GM19324 (cell line): ENCODE measurements around the gene RAB14.
A peak's percentile ranks its signal among the peaks of the same experiment; 100 is the strongest.
"Not testable (repeated sequence)": the region's sequence is repeated elsewhere in the genome, so short reads cannot be mapped to it uniquely, and the experiment has no call there.

Experiments
- ATAC-seq: cut with Tn5 transposase; IDR thresholded peaks from one replicate; pipeline ENCODE4 v1.9.1; 2021; ENCODE audit warnings: mild to moderate bottlenecking, moderate library complexity; ENCODE audit not compliant: unreplicated experiment, low FRiP score

Gene RAB14

DNA sequence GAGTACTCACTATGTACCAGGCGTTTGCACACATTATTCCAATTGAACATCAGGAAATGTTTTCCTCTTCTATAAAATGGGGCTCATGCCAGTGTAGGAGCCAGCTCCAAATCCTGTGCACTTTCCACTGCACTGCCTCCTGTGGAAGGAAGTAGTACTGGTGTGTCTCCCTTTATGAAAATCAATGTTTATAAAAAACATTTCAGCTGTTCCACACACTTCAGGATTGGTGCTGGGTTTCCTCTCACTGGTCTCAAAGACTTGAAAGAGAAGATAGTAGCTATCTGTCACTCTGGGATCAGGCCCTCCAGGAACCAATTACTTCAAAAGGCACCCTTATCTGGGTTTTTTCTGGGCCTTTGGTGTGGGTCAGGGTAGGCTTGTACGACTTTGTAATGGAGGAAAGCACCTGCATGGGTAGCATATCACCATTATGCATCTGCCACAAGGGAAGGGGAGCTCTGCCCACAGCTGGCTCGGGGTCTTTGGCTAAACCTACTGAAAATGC, 32.5 kb downstream of the RAB14 start:
- no peak for ATAC-seq

DNA sequence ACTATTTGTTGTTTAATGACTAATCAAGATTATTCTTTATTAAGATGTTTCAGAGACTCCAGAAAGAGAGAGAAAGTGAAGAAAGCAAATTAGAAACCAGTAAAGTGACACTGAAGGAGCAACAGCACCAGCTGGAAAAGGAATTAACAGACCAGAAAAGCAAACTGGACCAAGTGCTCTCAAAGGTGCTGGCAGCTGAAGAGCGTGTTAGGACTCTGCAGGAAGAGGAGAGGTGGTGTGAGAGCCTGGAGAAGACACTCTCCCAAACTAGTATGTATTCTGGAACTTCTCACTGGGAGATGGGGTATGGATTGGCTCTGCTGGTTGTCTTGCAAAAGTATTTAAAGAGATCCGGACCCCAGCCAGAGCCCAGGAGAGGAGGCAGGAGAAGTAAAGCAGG, 33.6 kb downstream of the RAB14 start:
- no peak for ATAC-seq

DNA sequence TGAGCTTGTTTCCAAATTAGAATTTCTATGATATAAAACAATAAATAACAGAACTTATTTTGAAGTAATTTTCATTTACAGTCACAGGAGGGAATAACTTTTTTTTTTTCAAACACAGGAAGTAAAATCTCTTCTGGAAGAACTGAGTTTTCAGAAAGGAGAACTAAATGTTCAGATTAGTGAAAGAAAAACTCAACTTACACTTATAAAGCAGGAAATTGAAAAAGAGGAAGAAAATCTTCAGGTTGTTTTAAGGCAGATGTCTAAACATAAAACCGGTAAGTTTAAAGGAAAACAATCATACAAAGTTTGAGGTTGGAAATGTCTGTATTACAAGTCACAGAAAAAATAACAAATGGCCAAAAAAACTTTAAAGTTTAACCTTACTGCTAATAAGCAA, 41.6 kb downstream of the RAB14 start:
- ATAC-seq, result no peak

- no peak for ATAC-seq
Observed at GRCh38 chr9:121157939-121158338, 43.7 kb downstream of the RAB14 start.

DNA sequence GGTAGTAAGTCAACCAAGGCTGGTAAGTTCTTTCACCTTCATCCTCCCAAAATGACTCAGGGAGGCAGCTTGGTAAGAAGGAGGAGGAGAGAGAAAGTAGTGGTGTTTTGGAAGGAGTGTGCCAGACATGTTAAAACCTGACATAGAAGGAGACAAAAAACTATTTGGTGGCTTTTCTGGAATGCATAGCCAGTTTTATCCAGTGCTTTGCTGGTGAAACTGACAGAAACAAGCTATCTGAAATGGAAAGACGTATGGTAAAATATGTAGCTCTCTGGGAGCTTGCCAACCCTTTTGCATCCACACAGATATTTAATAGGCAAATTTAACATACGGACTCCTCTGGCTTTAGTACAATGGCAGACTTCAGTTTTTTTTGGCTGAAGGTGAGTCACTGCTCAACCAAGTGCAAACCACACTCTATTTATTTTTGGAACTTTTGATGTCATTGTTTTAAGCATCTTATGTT, 45.4 kb downstream of the RAB14 start:
- peak; percentile 50 for ATAC-seq

- ATAC-seq, result no peak
Observed at GRCh38 chr9:121154782-121155181, 46.9 kb downstream of the RAB14 start.

- ATAC-seq, result no peak
Observed at GRCh38 chr9:121153642-121154041, 48.0 kb downstream of the RAB14 start.

- no peak for ATAC-seq
Observed at GRCh38 chr9:121150188-121150587, 51.5 kb downstream of the RAB14 start.

DNA sequence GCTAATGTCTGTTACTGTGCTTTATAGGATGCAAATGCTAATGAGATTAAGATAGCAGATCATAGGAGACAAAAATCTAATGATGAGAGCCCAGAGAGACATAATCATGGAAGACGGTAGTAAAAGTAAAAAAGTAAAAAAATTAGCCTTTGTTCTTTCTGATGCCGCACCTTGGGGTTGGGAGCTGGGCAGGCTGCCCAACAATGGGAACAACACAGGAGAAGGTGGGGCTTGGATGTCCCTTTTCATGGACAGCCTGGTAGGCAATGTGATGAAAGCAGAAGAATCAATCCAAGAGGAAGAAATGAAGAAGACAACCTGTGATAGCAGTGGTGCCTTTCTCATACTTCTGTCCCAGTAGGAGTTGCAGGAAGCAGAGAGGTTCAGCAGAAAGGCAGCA, 57.2 kb downstream of the RAB14 start:
- ATAC-seq, result no peak

DNA sequence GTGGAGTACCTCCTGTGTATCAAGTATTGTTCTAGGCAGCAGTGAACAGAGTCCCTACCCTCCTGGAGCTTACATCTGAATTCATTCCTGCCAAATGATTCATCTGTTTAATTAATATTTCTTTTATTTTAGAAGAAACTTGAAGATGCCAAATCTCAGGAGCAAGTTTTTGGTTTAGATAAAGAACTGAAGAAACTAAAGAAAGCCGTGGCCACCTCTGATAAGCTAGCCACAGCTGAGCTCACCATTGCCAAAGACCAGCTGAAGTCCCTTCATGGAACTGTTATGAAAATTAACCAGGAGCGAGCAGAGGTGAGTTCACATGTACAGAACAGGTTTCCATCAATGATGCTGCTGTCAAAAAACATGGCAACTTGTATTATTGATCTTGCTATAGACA, 57.9 kb downstream of the RAB14 start:
- no peak for ATAC-seq

DNA sequence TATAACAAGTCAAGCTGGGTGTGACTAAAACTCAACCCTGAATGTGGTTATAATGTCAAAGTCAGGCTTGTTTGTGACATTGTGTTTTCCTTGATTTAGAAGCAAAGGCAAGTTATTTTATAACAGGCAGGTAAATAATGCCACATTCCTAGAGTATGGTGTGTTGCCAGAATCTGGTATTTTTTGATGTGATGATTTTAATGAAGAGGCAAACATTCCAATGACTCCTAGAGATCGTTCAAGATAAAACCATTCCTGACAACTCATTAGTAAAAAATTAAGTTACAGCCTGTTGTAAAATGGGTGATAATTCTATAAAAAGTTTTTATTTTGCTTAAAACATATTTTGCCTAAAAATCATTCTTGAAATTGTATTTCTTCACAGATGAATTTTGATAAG, 60.0 kb downstream of the RAB14 start:
- no peak for ATAC-seq

GRCh38 chr9:121141306-121141705, 60.4 kb downstream of the RAB14 start:
- no peak for ATAC-seq

- ATAC-seq, result no peak
Observed at GRCh38 chr9:121140162-121140561, 61.5 kb downstream of the RAB14 start.

GRCh38 chr9:121138973-121139372, 62.7 kb downstream of the RAB14 start:
- no peak for ATAC-seq

GRCh38 chr9:121138561-121138960, 63.1 kb downstream of the RAB14 start:
- ATAC-seq, result no peak

GRCh38 chr9:121135642-121136041, 66.0 kb downstream of the RAB14 start:
- ATAC-seq, result no peak

DNA sequence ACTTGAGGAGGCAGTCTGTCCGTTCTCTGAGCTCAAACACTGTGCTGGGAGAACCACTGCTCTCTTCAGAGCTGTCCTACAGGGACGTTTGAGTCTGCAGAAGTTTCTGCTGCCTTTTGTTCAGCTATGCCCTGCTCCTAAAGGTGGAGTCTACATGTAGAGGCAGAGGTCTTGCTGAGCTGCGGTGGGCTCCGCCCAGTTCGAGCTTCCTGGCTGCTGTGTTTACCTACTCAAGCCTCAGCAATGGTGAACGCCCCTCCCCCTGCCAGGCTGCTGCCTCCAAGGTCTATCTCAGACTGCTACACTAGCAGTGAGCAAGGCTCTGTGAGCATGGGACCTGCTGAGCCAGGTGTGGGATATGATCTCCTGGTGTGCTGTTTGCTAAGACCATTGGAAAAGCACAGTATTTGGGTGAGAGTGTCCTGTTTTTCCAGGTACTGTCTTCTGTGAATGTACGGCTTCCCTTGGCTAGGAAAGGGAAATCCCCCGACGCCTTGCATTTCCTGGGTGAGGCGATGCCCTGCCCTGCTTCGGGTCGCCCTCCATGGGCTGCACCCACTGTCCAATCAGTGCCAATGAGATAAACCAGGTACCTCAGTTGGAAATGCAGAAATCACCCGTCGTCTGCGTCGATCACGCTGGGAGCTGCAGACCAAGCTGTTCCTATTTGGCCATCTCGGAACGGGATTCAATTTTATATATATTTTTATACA, 68.4 kb downstream of the RAB14 start:
- no peak for ATAC-seq

GRCh38 chr9:121129384-121129783, 72.3 kb downstream of the RAB14 start:
- ATAC-seq, result not testable (repeated sequence)
